Neural crest cell (in vitro differentiated cells): ENCODE results near the gene LMNA. TPM values are rescaled to one million over a fixed set of nuclear protein-coding genes. Genes with fewer than 3 reads are reported as not detected.

Experiments
- DNase-seq: peaks from one replicate; pipeline ENCODE4 v3.0.0; 2021; ENCODE audit warnings: low read depth, mixed read lengths, low spot score
- H3K27ac Mint-ChIP-seq: one replicate; pipeline ENCODE4 v1.8.0; 2021; ENCODE audit warnings: mild to moderate bottlenecking, mixed read lengths; ENCODE audit not compliant: unreplicated experiment
- H3K27me3 Mint-ChIP-seq: 2 replicates; pipeline ENCODE4 v1.8.0; 2021; ENCODE audit warnings: low read depth, mild to moderate bottlenecking, mixed read lengths
- H3K36me3 Mint-ChIP-seq: 2 replicates; pipeline ENCODE4 v1.8.0; 2021; ENCODE audit warnings: low read depth, mild to moderate bottlenecking, mixed read lengths
- H3K4me1 Mint-ChIP-seq: 2 replicates; pipeline ENCODE4 v1.8.0; 2021; ENCODE audit warnings: mixed read lengths
- H3K4me3 Mint-ChIP-seq: one replicate; pipeline ENCODE4 v1.8.0; 2021; ENCODE audit warnings: mild to moderate bottlenecking, mixed read lengths
- H3K9me3 Mint-ChIP-seq: 2 replicates; pipeline ENCODE4 v1.8.0; 2021; ENCODE audit warnings: mixed read lengths
- CTCF ChIP-seq: fragments of 200-600 bp; sonication (generic); conservative IDR thresholded peaks from 2 replicates; pipeline ENCODE4 v1.5.0; 2021; ENCODE audit warnings: antibody characterized with exemption, mild to moderate bottlenecking
- total RNA-seq: library from RNA; stranded (reverse); gene quantifications from 2 replicates; pipeline ENCODE4 v1.2.1, GENCODE V29; 2021

Gene LMNA
- total RNA-seq, 1 donor from 2014 or later, result 51.0 TPM

- peak overlapping the region; percentile 12 for H3K27ac Mint-ChIP-seq
- no peak overlapping the region for H3K4me3 Mint-ChIP-seq
- no peak for DNase-seq
Observed at GRCh38 chr1:156102633-156103511, 11.6 kb upstream of the LMNA start.

GRCh38 chr1:156103521-156103947 lies 11.0 kb upstream of the LMNA start:
- peak overlapping the region; percentile 84 for H3K27ac Mint-ChIP-seq
- no peak for DNase-seq
- H3K4me3 Mint-ChIP-seq, result peak overlapping the region; percentile 70
- no peaks in the 10 kb centered on the region for H3K9me3 Mint-ChIP-seq
- no peak for TF ChIP-seq CTCF
- no peaks in the 10 kb centered on the region for H3K27me3 Mint-ChIP-seq
- H3K36me3 Mint-ChIP-seq, result peaks cover 9% of the 10 kb centered on the region
- peaks cover 69% of the 10 kb centered on the region for H3K4me1 Mint-ChIP-seq

More at GRCh38 chr1:156102633-156103511, 11.6 kb upstream of the LMNA start:
- TF ChIP-seq CTCF, result no peak
- peaks cover 9% of the 10 kb centered on the region for H3K36me3 Mint-ChIP-seq
- no peaks in the 10 kb centered on the region for H3K9me3 Mint-ChIP-seq
- H3K27me3 Mint-ChIP-seq, result no peaks in the 10 kb centered on the region
- peaks cover 76% of the 10 kb centered on the region for H3K4me1 Mint-ChIP-seq

GRCh38 chr1:156104065-156104810 lies 10.3 kb upstream of the LMNA start:
- peak overlapping the region; percentile 97 for H3K27ac Mint-ChIP-seq
- peak overlapping the region; percentile 70 for H3K4me3 Mint-ChIP-seq
- peaks cover 9% of the 10 kb centered on the region for H3K36me3 Mint-ChIP-seq
- H3K9me3 Mint-ChIP-seq, result no peaks in the 10 kb centered on the region
- no peak for DNase-seq
- no peak for TF ChIP-seq CTCF
- peaks cover 70% of the 10 kb centered on the region for H3K4me1 Mint-ChIP-seq
- H3K27me3 Mint-ChIP-seq, result no peaks in the 10 kb centered on the region

GRCh38 chr1:156104861-156105832 lies 9.4 kb upstream of the LMNA start:
- H3K27ac Mint-ChIP-seq, result peak overlapping the region; percentile 97
- no peak for TF ChIP-seq CTCF
- H3K27me3 Mint-ChIP-seq, result no peaks in the 10 kb centered on the region
- H3K36me3 Mint-ChIP-seq, result peaks cover 9% of the 10 kb centered on the region
- H3K4me3 Mint-ChIP-seq, result peak overlapping the region; percentile 82
- H3K4me1 Mint-ChIP-seq, result peaks cover 72% of the 10 kb centered on the region
- no peaks in the 10 kb centered on the region for H3K9me3 Mint-ChIP-seq
- DNase-seq, result no peak
